B cell (primary cell): ENCODE results near the gene FGF11.
"Not testable (repeated sequence)": the region's sequence is repeated elsewhere in the genome, so short reads cannot be mapped to it uniquely, and the experiment has no call there.

Source experiments
- CTCF ChIP-seq: fragments of 200-600 bp; IDR thresholded peaks from one replicate; pipeline ENCODE4 v1.8.0; 2022; ENCODE audit warnings: antibody characterized with exemption, mild to moderate bottlenecking
- EZH2 ChIP-seq: IDR thresholded peaks from 2 replicates; pipeline ENCODE4 v1.6.1; 2012; ENCODE audit warnings: borderline replicate concordance, low read depth, mild to moderate bottlenecking, moderate library complexity, low read length; ENCODE audit not compliant: insufficient read depth, poor library complexity, severe bottlenecking

GRCh38 chr17:7470457-7470973 lies 31.2 kb downstream of the FGF11 start:
- TF ChIP-seq CTCF, EZH2: not testable (repeated sequence)
